ENCODE results near the gene DUSP7. TPM values are rescaled to one million over a fixed set of nuclear protein-coding genes. Genes with fewer than 3 reads are reported as not detected.
A peak's percentile ranks its signal among the peaks of the same experiment; 100 is the strongest.

The DUSP7 gene
- total RNA-seq, 2 experiments from 2014 or later: 17.1 to 20.3 TPM

GRCh38 chr3:52092271-52092660 lies 35.9 kb upstream of the DUSP7 start:
- CTCF ChIA-PET: no interaction called here
- H3K36me3 Mint-ChIP-seq (ENCODE audit: low read depth): no peaks in the 10 kb centered on the region
- intact Hi-C loops (cut with DNase I, micrococcal nuclease): no loop called here
- ATAC-seq (no peak), DNase-seq (no peak)
- POLR2A ChIA-PET: no interaction called here
- H3K4me3 Mint-ChIP-seq: no peak overlapping the region
- no peaks in the 10 kb centered on the region for H3K9me3 Mint-ChIP-seq (ENCODE audit: low read depth)
- no peaks in the 10 kb centered on the region for H3K27me3 Mint-ChIP-seq
- H3K4me1 Mint-ChIP-seq: peaks cover 6% of the 10 kb centered on the region
- H3K27ac Mint-ChIP-seq: no peak overlapping the region

- no peaks in the 10 kb centered on the region for H3K36me3 Mint-ChIP-seq (ENCODE audit: low read depth)
- ChIA-PET POLR2A (no interaction called here), CTCF (interaction anchor here (0.9 kb wide), 1 partner anchor 10 kb away, joined by 3 read pairs; no protein-coding TSS in a partner anchor)
- DNase-seq: no peak
- peaks cover 11% of the 10 kb centered on the region for H3K4me1 Mint-ChIP-seq
- H3K4me3 Mint-ChIP-seq: no peak overlapping the region
- no peaks in the 10 kb centered on the region for H3K27me3 Mint-ChIP-seq
- no peak for ATAC-seq
- H3K27ac Mint-ChIP-seq: no peak overlapping the region
- intact Hi-C loops (cut with DNase I, micrococcal nuclease): no loop called here
- no peaks in the 10 kb centered on the region for H3K9me3 Mint-ChIP-seq (ENCODE audit: low read depth)
Measured at GRCh38 chr3:52091586-52092270, 35.4 kb upstream of the DUSP7 start.

GRCh38 chr3:52090933-52091468 lies 34.6 kb upstream of the DUSP7 start:
- ChIA-PET POLR2A (no interaction called here), CTCF (interaction anchor here (0.9 kb wide), 1 partner anchor 11 kb away, joined by 3 read pairs; no protein-coding TSS in a partner anchor)
- Mint-ChIP-seq H3K27ac (no peak overlapping the region), H3K4me3 (no peak overlapping the region), H3K4me1 (peaks cover 15% of the 10 kb centered on the region), H3K27me3 (no peaks in the 10 kb centered on the region), H3K9me3 (ENCODE audit: low read depth) (no peaks in the 10 kb centered on the region), H3K36me3 (ENCODE audit: low read depth) (no peaks in the 10 kb centered on the region)
- intact Hi-C loops (cut with DNase I, micrococcal nuclease): no loop called here
- DNase-seq (no peak), ATAC-seq (no peak)

GRCh38 chr3:52090131-52090932 lies 34.0 kb upstream of the DUSP7 start:
- H3K27ac Mint-ChIP-seq: no peak overlapping the region
- H3K9me3 Mint-ChIP-seq (ENCODE audit: low read depth): no peaks in the 10 kb centered on the region
- no peak overlapping the region for H3K4me3 Mint-ChIP-seq
- POLR2A ChIA-PET: interaction anchor here (0.5 kb wide), 1 partner anchor 745 kb away, joined by 3 read pairs; no protein-coding TSS in a partner anchor
- CTCF ChIA-PET: no interaction called here
- no peaks in the 10 kb centered on the region for H3K27me3 Mint-ChIP-seq
- DNase-seq: no peak
- intact Hi-C loops (cut with DNase I, micrococcal nuclease): no loop called here
- H3K4me1 Mint-ChIP-seq: peaks cover 19% of the 10 kb centered on the region
- no peak for ATAC-seq
- no peaks in the 10 kb centered on the region for H3K36me3 Mint-ChIP-seq (ENCODE audit: low read depth)

- Mint-ChIP-seq H3K27ac (no peak overlapping the region), H3K9me3 (ENCODE audit: low read depth) (no peaks in the 10 kb centered on the region), H3K4me1 (peaks cover 19% of the 10 kb centered on the region), H3K36me3 (ENCODE audit: low read depth) (no peaks in the 10 kb centered on the region), H3K4me3 (no peak overlapping the region), H3K27me3 (no peaks in the 10 kb centered on the region)
- ATAC-seq (no peak), DNase-seq (no peak)
- intact Hi-C loops (cut with DNase I, micrococcal nuclease): no loop called here
- CTCF ChIA-PET: no interaction called here
- POLR2A ChIA-PET: no interaction called here
Measured at GRCh38 chr3:52089691-52090090, 33.3 kb upstream of the DUSP7 start.

GRCh38 chr3:52088445-52089367 lies 32.3 kb upstream of the DUSP7 start:
- ChIA-PET POLR2A (interaction anchor here (0.7 kb wide), 1 partner anchor 130 kb away, joined by 3 read pairs; no protein-coding TSS in a partner anchor), CTCF (interaction anchor here (0.6 to 0.8 kb wide), 2 partner anchors 13 to 84 kb away, joined by 3 read pairs; no protein-coding TSS in a partner anchor)
- Mint-ChIP-seq H3K27me3 (no peaks in the 10 kb centered on the region), H3K9me3 (ENCODE audit: low read depth) (no peaks in the 10 kb centered on the region), H3K36me3 (ENCODE audit: low read depth) (no peaks in the 10 kb centered on the region), H3K4me1 (peaks cover 19% of the 10 kb centered on the region), H3K4me3 (no peak overlapping the region), H3K27ac (no peak overlapping the region)
- intact Hi-C loops (cut with DNase I, micrococcal nuclease): no loop called here
- no peak for ATAC-seq
- peak; percentile 17 for DNase-seq

- Mint-ChIP-seq H3K4me3 (no peak overlapping the region), H3K27ac (no peak overlapping the region), H3K27me3 (no peaks in the 10 kb centered on the region), H3K9me3 (ENCODE audit: low read depth) (no peaks in the 10 kb centered on the region), H3K4me1 (peaks cover 19% of the 10 kb centered on the region), H3K36me3 (ENCODE audit: low read depth) (no peaks in the 10 kb centered on the region)
- ChIA-PET CTCF (interaction anchor here (0.6 to 1.4 kb wide), 6 partner anchors 10 to 423 kb away, joined by 3 to 5 read pairs (median 3); no protein-coding TSS in a partner anchor), POLR2A (interaction anchor here (0.6 kb wide), 1 partner anchor 10 kb away, joined by 3 read pairs; no protein-coding TSS in a partner anchor)
- no peak for DNase-seq
- ATAC-seq: no peak
- intact Hi-C loops (cut with DNase I, micrococcal nuclease): no loop called here
Measured at GRCh38 chr3:52087731-52088130, 31.4 kb upstream of the DUSP7 start.

GRCh38 chr3:52086976-52087663 lies 30.7 kb upstream of the DUSP7 start:
- ATAC-seq: no peak
- no peaks in the 10 kb centered on the region for H3K9me3 Mint-ChIP-seq (ENCODE audit: low read depth)
- no peak overlapping the region for H3K4me3 Mint-ChIP-seq
- POLR2A ChIA-PET: no interaction called here
- H3K36me3 Mint-ChIP-seq (ENCODE audit: low read depth): no peaks in the 10 kb centered on the region
- no peaks in the 10 kb centered on the region for H3K27me3 Mint-ChIP-seq
- peak overlapping the region; percentile 48 for H3K27ac Mint-ChIP-seq
- CTCF ChIA-PET: interaction anchor here (0.6 to 1.4 kb wide), 6 partner anchors 11 to 423 kb away, joined by 3 to 5 read pairs (median 3); no protein-coding TSS in a partner anchor
- intact Hi-C loops (cut with DNase I, micrococcal nuclease): no loop called here
- DNase-seq: no peak
- peaks cover 19% of the 10 kb centered on the region for H3K4me1 Mint-ChIP-seq

- ChIA-PET CTCF (interaction anchor here (0.9 to 1.4 kb wide), 3 partner anchors 15 to 85 kb away, joined by 3 to 5 read pairs (median 4); no protein-coding TSS in a partner anchor), POLR2A (no interaction called here)
- intact Hi-C loops (cut with DNase I, micrococcal nuclease): no loop called here
- Mint-ChIP-seq H3K27me3 (no peaks in the 10 kb centered on the region), H3K4me3 (no peak overlapping the region), H3K4me1 (peaks cover 19% of the 10 kb centered on the region), H3K9me3 (ENCODE audit: low read depth) (no peaks in the 10 kb centered on the region), H3K36me3 (ENCODE audit: low read depth) (no peaks in the 10 kb centered on the region), H3K27ac (no peak overlapping the region)
- ATAC-seq (no peak), DNase-seq (no peak)
Measured at GRCh38 chr3:52086461-52086860, 30.1 kb upstream of the DUSP7 start.

GRCh38 chr3:52085681-52086282 lies 29.4 kb upstream of the DUSP7 start:
- POLR2A ChIA-PET: no interaction called here
- DNase-seq (peak; percentile 17), ATAC-seq (peak; percentile 32)
- peak overlapping the region; percentile 66 for H3K27ac Mint-ChIP-seq
- H3K27me3 Mint-ChIP-seq: no peaks in the 10 kb centered on the region
- CTCF ChIA-PET: interaction anchor here (0.6 to 1.3 kb wide), 2 partner anchors 8 to 17 kb away, joined by 3 to 4 read pairs; no protein-coding TSS in a partner anchor
- no peaks in the 10 kb centered on the region for H3K9me3 Mint-ChIP-seq (ENCODE audit: low read depth)
- no peak overlapping the region for H3K4me3 Mint-ChIP-seq
- peaks cover 19% of the 10 kb centered on the region for H3K4me1 Mint-ChIP-seq
- no peaks in the 10 kb centered on the region for H3K36me3 Mint-ChIP-seq (ENCODE audit: low read depth)
- intact Hi-C loops (cut with DNase I, micrococcal nuclease): no loop called here

All from activated CD4-positive, alpha-beta T cell treated with anti-CD3 and anti-CD28 coated beads for 36 hours (primary cell).